Stimulated activated CD4-positive, alpha-beta T cell treated with anti-CD3 and anti-CD28 coated beads, Interleukin-15, amount 100 ng/mL, for 48 hours (primary cell): ENCODE measurements around the gene PDE4B.

Source experiments
- DNase-seq, 2 donors: peaks; one replicate each; pipeline ENCODE4 v3.0.0-alpha.2; 2020; ENCODE audit warnings: low read depth in 2 of 2

The PDE4B gene

DNA sequence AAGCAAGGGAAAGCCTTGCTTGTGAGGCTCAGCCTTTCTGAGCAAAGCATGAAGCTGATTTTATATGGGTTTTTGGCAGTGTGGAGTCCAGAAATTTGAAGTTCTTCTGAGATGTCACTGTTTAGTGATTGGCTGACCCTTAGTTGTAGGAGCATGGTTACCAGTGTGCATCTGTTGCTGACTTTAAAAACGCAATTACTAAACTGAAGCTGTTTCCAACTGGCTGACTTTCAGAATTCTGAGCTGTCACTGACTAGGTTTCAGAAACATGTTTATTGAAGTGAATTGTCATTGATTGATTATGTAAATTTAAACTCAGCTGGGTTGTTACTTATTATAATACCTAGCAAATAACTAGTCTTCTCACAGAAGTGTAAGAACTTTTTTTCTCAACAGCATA, 89.4 kb downstream of the PDE4B start:
- no peak for DNase-seq

GRCh38 chr1:65889441-65889840, 96.7 kb downstream of the PDE4B start:
- DNase-seq, result no peak

- no peak for DNase-seq
Observed at GRCh38 chr1:65890201-65890843, 97.6 kb downstream of the PDE4B start.

DNA sequence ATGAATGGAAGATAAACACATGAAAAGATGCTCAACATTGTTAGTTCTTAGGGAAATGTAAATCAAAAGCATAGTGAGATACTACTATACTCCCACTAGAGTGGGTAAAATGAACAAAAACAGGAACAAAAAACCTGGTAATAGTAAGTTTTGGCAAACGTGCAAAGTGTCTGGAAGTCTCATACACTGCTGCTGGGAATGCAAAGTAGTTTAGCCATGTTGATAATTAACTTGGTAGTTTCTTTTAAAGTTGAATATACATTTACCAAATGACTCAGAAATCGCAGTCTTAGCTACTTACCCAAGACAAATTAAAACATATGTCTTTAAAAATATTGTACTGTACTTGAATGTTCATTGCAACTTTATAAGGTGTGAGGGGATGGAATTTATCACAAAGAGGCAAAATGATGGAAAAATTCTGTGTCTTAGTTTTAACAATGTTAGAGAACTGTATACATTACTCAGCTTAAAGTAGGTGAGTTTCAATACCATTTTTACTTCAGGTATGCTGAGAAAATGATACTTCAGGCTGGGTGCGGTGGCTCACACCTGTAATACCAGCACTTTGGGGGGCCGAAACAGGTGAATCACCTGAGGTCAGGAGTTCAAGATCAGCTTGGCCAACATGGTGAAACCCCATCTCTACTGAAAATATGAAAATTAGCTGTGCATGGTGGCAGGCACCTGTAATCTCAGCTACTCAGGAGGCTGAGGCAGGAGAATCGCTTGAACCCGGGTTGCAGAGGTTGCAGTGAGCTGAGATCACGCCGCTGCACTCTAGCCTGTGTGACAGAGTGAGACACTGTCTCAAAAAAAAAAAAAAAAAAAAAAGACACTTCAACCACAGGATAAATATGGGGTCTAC, 102.3 kb downstream of the PDE4B start:
- DNase-seq, result no peak

- no peak for DNase-seq
Observed at GRCh38 chr1:65896721-65897120, 104.0 kb downstream of the PDE4B start.

DNA sequence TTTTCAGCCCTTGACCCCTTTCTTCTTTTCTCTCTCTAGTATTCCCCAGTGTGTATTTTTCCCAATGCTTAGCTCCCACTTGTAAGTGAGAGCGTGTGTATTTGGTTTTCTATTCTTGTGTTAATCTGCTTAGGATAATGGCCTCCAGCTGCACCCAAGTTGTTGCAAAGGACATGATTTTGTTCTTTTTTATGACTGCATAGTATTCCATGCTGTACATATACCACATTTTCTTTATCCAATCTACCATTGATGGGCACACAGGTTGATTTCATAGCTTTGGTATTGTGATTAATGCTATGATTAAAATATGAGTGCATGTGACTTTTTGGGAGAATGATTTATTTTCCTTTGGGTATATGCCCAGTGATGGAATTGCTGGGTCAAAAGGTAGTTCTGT, 104.8 kb downstream of the PDE4B start:
- DNase-seq, result no peak

DNA sequence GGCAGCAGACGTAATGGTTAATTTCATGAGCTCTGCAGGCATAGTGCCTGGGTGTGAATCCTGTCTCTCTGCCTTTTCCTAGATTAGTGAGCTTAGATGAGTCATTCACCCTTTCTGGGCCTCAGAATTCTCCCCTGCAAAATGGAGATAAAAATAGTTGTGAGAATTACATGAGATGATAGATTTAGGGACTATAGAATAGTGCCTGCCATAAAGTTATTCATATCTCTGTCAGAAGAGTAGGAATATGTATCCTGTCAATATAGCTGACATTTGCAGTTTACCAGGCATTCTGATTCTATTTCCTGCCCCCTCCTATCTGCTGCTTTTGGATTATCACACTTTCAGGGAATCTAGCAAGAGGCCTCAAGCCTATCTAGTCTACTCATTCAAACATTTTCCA, 112.0 kb downstream of the PDE4B start:
- no peak for DNase-seq

- no peak for DNase-seq
Observed at GRCh38 chr1:65910432-65910831, 117.7 kb downstream of the PDE4B start.

DNA sequence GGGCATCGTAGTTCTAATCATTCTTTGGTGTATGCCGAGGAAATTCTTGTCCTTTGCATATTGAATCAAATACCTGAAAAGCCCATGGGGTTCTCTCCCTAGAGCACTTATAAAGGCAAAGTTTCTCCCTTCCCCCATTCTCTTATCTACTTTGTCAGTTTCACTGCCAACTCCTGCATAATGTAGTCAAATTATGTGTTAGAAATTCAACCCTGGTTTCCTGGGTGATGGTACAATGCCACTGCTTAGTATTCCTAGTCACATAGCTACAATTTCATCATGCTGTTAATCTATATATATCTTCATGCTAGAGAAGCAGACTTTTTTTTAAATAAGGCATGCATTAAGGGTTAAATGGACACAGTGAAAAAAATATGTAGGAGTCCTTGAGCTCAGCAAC, 119.0 kb downstream of the PDE4B start:
- DNase-seq, result no peak

DNA sequence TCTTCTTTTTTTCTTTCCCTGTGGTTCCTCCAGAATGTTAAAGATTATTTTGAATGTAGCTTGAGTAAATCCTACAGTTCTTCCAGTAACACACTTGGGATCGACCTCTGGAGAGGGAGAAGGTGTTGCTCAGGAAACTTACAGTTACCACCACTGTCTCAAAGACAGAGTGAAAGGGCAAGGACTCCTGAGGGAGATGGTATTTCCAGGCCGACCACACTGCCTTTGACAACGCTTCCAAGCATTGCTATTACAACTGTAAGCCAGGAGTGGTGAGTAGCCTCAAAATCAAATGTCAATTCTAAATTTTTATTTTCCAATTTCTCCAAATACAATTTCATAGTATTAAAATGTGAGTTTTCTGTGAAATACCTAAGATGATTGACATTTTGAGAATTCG, 125.9 kb downstream of the PDE4B start:
- no peak for DNase-seq

DNA sequence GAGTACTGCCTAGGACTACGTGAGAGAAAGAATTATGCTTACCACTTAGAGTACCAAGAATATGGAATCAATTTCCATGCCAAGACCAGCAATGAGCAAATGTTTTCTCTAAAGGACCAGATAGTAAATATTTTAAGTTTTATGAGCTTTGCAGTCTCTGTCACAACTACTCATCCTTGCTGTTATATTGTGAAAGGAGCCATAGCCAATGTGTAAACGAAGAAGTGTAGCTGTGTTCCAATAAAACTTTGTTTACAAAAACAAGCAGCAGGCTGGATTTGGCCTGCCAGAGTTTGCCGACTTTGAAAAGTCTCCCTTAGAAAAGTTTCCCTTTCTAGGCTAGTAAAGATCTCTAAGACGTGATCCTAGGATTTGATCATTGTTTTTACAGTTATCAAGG, 128.8 kb downstream of the PDE4B start:
- DNase-seq, result no peak

DNA sequence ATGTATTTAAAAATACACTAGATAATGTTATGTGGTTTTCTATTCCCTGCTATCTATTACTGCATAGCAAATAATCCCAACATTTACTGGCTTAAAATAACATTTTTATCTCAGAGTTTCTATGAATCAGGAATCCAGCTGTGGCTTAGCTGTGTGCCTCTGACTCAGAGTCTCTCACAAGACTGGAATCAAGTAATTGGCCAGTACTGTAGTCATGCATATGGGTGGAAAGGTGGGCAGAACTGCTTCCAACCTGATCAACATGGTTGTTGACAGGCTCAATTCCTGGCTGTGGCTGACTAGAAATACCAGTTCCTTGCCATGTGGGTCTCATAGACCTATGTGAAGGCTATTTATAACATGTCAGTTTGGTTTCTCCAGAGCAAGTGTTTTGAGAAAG, 131.8 kb downstream of the PDE4B start:
- no peak for DNase-seq

GRCh38 chr1:65938506-65938905, 145.8 kb downstream of the PDE4B start:
- no peak for DNase-seq

DNA sequence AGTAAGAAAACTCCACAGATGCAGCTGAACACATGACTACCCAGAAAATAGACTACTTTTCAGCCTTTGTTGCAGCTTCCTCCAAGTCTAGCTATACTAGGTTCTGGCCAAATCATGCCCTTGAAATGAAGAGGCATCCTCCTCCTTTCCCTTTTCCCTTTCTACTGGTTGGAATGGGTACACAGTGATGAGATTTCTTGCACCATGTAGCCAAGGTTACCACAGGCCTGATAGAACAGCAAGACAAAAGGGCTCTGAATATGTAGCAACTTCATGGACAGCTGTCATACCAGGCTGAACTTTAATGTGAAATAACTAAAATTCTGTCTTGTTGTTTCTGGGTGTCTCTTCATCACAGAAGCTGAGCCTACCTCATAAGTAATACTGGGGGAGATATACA, 146.5 kb downstream of the PDE4B start:
- no peak for DNase-seq

DNA sequence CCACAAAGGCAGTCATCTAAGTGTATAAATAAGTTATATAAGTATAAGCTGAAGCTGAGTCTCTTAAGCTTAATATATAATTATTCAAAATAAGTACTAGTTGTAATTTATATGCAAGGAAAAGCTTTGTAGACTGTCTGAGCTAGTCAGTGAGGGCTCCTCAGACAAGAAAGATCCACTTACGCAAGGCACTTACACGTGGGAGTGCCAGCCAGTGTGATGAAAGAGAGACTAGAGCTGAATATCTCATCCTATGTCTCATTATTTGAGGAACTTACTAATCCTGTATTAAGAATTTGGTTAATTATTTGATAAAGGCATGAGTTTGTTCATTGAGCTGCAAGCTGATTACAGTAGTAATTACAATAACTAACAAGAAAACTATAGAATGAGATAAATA, 146.9 kb downstream of the PDE4B start:
- no peak for DNase-seq

DNA sequence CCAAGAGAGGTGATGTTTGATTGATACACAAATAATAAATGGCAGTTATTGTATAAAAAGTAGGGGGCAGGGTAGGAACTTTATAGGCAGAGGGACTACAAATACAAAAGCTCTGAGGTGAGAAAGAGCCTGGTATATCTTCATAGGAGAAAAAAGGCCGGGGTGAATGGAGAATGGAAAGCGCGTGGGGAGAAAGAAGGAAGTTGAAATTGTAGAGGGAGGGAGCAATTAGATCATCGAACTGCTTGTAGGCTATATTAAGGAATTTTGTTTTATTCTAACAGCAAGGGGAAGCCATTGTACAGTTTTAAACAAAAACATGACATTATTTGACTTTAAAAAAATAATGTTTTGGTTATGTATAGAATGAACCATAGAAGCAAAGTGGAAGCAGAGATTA, 147.4 kb downstream of the PDE4B start:
- no peak for DNase-seq

- DNase-seq, result no peak
Observed at GRCh38 chr1:65942476-65942875, 149.8 kb downstream of the PDE4B start.

DNA sequence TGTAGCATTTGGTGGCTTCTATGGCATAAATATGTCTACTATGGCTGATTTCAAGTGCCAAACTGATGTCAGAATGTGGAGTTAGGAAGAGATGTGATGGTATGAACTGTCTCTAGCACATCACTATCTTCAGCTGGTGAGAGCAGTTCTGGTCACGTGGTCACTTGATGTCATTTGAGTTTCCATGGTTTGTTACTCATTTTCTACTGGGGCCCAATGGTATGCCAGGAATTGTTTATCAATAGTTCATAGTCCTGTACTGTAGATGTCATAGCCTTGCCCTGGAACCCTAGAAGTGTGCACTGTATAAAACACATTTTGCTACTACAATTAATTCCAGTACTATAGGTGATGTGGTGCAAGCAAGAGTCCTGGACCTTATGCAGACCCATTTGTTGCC, 153.7 kb downstream of the PDE4B start:
- no peak for DNase-seq

DNA sequence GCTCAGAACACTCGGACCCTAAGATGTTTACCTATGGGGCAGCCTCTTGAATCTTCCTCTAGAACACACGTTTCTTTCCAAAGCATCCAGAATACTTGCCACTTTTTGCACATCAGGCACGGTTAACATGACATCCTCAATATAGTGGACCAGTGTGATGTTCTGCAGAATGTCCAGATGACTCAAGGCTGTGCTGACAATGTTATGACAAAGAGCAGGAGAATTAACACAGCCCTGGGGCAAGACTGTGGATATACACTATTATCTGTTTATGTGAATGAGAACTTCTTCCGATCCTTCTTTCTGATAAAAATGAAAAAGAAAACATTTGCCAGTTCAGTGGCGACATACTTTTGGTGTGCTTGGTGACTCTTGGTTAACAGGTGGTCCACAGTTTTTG, 154.3 kb downstream of the PDE4B start:
- DNase-seq, result no peak

GRCh38 chr1:65948609-65949229, 156.0 kb downstream of the PDE4B start:
- no peak for DNase-seq

GRCh38 chr1:65949230-65949626, 156.5 kb downstream of the PDE4B start:
- no peak for DNase-seq

DNA sequence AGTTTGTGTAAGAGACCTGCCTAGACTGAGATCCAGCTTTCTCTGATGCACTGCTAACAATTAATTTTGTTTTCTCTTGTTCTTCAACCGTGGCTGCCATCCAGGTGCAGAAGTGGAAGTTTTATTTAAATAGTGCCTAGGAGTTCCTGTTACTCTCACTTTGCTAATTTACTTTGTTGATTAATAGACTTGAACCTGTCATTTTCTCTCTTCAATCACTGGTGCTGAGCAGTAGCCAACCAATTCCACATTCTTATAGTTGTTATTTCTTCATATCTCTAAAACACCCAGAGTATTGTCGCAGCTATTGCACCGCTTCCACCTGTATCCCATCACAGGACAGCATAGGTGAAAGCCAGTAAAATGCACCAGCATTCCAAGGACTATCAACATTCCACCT, 157.2 kb downstream of the PDE4B start:
- no peak for DNase-seq

DNA sequence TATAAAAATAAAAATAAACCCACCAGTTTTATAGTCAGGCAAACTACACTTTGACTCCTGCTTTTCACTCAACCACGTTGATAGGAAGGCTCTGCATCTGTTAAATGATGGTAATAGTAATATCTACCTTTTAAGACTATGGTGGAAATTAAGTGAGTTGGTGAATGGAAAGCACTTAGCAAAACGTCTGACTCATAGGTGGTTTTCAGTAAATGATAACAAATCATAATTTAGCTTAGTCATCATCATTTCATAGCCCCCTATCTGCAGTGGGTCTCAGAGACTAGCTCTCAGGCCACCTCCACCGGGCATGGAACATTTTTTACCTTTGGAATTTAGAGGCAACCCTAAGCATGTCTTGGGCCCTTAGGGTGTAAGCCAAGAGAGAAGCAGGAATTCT, 160.0 kb downstream of the PDE4B start:
- DNase-seq, result no peak
